HG03139 (cell line): ENCODE data around the gene MZT2B.
A peak's percentile ranks its signal among the peaks of the same experiment; 100 is the strongest.
"Not testable (repeated sequence)": the region's sequence is repeated elsewhere in the genome, so short reads cannot be mapped to it uniquely, and the experiment has no call there.

Experiments used
- ATAC-seq: cut with Tn5 transposase; IDR thresholded peaks from one replicate; pipeline ENCODE4 v1.9.1; 2021; ENCODE audit not compliant: unreplicated experiment

MZT2B gene, protein sequence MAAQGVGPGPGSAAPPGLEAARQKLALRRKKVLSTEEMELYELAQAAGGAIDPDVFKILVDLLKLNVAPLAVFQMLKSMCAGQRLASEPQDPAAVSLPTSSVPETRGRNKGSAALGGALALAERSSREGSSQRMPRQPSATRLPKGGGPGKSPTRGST

DNA sequence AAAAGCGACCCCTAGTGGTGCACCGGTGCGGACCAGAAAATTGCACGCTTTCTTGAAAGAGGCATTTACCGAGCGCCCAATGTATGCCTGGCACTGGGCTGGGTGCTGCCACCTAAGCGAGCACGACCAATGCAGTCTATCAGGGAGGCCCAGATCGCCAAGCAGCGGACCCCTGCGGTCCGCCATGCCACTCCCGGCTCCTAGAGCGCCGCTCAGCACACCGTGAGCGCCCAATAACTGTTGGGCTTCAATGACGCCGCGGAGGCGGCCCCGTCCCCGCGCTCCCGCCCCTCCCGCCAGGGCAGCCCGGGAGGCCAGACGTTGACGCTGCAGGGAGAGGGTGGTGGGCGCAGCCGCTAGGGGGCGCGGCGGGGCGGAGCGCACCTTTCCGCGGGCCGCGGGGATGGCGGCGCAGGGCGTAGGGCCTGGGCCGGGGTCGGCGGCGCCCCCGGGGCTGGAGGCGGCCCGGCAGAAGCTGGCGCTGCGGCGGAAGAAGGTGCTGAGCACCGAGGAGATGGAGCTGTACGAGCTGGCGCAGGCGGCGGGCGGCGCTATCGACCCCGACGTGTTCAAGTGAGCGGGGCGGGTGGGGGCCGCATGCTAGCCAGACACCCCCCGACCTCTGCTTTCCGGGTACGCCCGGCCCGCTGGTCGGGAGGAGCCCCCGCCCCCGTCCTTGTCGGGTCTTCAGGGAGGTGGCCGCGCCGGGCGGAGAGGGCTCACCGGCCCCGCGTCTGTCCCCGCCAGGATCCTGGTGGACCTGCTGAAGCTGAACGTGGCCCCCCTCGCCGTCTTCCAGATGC, at the start of gene MZT2B:
Gene MZT2B (plus strand): TSS at position 383 of the 803 bp plus-strand sequence. CDS start 21 bp downstream, at position 404.
- peak; percentile 75 for ATAC-seq

DNA sequence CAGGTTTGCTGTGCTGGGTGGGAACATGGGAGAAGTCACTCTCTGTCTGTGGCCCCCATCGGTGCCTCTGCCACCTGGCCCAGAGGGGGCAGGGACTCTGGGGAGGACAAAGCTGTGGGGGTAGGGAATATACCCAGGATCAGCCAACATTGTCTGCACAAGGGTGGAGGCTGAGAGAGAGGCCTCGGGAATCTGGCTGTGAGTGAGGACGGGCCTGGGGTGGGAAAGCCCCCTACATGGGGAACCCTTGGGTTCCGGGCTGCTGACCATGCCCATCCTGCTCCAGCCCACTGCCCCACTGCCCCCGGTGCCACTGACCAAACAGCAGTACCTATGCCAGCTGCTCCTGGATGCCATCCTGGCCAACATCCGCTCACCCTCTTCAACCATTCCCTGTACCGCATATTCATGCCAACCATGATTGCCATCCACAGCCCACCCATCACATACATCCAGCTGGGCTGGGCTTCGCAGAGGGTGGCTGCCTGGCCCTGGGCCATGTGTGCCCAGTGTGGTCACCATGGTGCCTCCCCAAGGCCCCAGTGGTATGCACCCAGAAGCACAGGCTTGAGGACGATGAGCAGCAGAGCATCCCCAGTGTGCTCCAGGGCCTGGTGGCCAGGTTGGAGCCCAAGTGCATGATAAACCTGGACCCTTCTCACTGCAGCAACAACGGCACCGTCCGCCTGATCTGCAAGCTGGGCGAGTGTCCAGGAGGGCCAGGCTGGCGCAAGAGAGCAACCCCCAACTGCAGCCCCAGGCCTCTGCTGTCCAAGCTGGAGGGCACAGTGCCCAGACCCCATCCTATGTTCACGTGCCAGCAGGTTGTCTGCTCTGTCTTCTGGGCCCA, 46.1 kb upstream of the MZT2B start:
- no peak for ATAC-seq

DNA sequence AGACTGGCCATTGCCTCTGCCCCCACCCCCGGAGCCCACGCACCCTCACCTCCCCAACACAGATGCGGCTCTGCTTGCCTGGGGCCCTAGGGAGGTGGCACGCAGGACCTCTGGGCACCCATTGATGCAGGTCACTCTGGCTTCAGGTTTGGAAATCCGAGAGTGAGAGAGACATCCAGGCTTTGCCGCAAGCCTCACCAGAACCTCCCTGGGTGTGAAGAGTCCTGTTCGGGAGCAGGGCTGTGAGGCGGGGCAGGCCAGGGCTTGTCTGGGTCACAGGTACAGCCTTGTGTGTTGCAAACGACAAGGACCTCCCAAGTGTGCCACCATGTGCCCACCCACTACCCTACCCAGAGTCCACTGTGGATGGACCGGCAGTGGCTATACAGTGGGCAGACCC, 45.5 kb upstream of the MZT2B start:
- ATAC-seq = not testable (repeated sequence)

DNA sequence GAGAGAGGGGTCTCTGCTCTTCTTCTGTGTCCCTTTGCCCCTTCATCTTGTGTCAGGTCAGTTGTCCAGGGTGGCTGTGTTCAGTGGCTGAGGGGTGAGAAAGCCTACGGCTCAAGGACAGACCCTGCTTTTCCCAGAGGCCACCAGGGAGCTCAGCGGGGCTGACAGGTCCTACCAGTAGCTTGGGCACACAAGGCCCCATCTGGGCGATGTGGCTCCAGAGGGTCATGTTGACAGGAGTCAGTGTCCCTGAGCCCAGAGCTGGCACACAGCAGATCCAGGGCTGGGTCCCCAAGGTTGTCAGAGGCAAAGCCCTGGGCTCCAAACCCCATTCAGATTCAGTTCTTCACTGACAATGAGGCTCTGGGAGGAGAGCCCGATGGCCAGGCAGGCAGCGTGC, 44.9 kb upstream of the MZT2B start:
- not testable (repeated sequence) for ATAC-seq

DNA sequence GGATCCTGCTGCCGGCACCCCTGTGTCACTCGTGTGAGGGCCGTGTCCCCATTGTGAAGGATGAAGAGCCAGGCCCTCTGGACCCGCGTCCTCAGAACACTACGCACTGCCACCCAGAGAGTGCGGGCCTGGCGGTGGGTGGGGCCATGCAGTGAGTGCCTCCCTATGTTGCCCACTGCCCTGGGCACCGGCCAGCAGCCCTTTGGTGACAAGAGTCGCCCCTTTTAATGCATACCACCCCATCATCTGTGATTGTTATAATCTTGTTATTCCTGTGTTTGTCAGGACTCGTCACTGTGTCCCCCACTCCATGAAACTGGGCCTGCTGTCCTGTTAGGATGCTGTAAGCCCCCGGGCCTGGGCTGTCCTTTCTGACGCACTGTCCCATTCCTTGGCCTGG, 43.7 kb upstream of the MZT2B start:
- ATAC-seq = not testable (repeated sequence)

DNA sequence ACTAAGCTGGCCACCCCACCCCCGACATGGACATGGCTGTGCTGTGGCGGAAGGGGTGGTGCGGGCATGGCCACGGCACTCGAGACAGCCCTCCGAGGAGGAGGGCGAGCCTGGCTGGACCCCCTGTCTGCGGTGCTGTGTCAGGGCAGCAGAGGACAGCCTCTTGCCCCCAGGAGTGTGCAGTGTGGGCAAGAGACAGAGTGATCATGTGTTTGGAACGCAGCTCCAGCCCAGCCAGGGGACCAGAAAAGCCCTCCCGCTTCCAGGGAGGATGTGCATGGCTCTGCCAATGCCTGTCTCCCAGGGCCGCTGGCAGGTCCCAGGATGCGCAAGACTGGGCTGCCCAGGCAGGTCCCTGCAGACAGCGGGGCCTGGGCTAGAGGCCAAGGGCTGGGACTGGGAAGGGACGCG, 43.2 kb upstream of the MZT2B start:
- ATAC-seq = not testable (repeated sequence)

DNA sequence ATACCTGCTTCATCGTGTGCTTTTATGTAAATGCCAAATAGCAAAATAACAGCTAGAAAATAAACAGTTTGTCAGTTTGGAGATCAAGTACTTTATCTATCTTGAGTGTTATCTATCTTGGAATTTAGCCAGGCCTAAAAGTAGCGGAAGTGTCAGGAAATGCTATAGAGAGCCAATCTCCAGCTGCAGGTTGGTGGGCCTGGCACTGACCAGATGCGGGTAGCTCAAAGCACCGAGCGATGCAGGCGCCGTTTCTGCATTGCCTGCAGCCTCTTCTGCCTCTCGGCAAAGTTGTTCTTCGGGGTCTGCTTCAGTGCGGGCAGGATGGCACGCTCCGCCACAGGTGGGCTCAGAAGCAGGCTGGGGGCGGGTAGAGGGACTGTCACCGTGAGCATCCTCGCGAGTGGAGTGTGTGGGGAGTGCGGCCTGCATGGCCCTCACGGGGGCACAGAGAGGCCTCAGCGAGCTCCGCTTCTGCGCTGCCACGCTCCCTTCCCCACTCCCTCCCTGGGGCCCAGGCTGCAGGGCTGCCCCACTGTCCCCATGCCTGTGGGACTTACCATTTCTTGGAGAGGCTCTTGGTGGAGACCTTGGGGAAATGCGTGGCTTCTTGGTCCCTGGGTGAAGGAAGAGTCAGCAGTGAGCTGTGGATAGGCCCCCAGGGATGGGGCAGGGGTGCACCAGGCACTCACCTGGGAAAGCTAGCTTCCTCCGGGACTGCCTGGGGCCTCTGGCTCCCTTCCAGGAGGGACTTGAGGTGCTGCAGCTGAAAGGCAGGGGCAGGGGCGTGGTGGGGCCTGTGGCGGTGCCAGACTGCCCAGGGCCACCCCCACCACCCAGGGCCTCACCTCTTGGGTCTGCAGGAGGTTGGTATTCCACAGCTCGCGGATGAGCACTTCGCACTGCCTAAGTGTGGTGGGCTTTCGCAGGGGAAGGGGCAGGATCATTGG, 42.5 kb upstream of the MZT2B start:
- ATAC-seq = not testable (repeated sequence)

DNA sequence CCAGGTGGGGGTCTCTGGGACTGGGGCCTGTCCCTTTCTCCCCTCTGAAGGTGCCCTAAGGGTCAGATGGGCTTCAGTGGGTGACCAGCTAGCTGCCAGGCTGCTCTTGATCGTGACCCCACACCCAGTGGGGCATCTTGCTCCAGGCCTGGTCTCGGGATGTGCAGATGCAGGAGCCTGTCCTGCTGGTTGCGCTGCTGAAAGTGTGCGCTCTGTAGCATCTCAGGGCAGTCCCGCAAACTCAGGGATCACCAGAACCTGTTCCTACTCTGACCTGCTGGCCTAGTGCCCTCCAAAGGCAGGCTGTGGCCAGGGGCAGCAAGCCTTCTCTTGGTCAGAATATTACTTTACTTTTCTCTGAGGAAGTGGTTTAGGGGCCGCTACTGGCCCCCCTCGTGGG, 41.5 kb upstream of the MZT2B start:
- ATAC-seq = not testable (repeated sequence)

DNA sequence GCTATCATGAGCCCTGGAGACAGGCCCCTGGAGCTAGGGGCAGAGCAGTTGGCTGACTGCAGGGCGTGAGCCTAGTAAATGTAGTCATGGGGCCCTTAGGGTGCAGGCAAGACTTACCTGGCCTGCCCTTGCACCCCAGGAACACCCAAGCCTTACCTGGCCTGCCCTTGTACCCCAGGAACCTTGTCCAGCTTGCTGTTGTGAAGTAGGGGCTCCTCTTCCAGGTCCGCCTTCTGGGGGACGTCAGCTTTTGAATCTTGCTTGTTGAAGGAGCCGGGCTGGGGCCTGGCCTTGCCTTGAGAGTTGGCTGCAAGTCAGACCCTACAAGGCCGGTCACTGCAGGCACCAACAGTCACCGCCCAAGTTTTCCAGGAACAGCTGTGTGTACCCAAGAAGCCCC, 41.1 kb upstream of the MZT2B start:
- not testable (repeated sequence) for ATAC-seq

DNA sequence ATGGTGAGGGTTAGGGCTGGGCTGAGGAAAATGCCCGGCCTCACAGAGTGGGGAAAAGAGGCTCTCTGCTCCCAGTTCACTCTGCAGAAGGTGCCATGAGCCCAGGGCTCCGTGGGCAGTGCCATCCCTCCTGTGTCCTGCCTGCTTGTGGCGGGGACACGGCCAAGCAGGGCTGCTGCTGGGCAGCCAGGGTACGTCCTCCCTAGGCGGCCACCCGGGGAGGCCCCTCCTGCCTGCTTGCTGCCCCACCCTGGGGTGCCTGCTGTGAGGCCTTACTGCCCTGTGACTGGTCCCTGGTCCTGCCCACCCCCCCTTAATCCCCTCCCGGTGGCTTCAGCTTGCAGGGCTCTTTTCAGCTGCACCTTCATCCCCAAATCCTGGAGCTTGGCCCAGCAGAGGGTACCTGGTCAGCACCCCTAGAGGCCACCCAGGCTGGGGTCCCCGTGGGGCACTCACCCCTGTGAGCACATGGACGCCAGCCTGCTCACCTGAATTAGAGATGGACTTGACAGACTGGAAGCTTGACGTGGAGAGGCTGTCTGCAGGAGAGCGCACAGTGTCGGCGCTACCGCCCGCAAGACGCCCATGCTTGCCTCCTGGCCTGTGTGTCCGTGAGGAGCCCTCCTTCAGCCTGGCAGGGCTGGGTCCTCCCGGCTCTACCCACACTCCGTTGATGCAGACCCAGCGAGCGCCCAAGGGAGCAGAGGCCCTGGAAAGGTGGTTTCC, 40.3 kb upstream of the MZT2B start:
- ATAC-seq = not testable (repeated sequence)

DNA sequence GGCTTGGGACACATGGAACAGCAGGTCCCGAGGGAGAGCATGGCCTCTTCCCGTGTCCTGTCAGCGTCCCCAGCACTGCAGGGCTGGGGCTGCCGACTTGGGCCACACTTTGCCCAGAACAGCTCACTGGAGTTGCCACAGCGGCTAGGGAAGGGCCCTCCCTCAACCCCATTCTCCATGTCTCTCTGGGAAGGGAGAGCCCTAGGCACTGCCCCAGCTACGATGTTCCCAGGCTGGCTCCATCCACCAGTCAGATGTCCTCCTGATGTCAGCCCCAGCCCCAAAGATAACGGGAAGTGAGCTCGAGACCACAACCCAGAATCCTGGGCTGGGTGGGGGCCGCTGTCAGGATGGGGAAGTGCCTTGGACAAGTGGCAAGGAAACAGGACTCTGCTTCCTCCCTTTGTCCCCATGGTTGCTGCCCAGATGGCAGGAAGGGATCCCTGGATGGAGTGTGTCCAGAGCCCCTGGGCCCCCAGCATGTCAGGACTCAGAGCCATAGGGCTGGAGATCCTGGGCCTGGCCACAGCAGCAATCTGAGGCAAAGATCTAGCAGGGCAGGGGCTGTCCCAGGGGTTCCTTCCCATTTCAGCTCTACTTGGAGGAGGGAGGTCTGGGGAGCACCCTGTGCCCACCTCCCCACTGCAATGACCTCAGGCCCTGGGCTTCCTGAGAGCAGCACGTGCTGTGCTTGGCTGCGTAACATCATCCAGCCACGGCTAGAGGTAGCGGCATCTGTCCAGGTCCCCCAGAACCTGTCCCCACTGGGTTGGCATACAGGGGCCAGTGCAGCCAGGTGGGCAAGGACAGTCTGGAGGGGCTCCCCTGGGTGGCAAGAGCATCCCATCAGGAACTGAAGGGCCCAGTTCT, 39.4 kb upstream of the MZT2B start:
- ATAC-seq = not testable (repeated sequence)

DNA sequence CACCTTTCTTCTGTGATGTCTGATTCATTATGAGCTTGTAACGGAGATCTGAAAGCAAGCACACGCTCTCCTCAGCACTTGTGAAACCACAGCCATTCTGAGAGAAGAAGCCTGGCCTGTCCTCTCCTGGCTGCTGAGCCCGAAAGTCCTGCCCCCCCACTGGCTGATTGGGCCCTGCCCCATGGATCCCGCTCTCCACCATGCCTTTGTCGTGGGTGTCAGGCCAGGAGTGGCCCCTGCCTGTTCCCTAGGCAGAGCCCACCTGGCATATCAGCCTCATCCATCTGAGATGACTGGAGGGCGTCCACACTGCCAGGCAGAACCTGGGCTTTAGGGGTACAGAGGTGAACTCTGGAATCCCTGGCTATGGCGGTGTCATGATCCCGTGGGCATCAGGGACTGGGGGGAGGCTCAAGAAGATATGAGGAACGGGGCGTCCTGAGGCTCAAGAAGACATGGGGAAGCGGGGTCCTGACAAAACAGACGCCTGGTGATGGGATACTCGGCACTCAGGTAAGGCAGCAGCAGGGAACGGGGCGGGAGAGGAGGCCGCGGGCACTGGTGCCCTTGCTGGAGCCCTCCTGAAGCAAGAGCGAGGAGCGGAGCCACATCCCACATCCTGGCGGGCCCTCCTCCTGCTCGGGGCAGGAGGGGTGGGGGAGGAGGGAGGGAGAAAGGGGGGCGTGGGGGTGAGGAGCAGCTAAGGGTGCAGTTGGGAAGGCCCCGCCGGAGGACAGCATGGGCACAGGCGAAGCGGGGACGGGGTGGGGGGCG, 38.6 kb upstream of the MZT2B start:
- not testable (repeated sequence) for ATAC-seq

DNA sequence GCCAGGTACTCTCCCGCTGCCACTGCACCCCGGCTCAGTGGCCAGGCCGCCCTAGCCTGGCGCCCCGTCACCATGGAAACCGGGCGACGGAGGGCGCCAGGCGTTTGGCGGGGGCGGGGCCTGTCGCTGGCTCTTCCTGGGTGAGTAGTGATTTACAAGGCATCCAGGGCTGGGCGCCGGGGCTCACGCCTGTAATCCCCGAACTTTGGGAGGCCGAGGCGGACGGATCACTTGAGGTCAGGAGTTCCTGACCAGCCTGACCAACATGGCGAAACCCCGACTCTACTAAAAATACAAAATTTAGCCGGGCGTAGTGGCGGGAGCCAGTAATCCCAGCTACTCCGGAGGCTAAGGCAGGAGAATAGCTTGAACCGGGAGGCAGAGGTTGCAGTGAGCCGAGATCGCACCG, 37.1 kb upstream of the MZT2B start, which contains the start of gene CCDC74B:
Gene CCDC74B (minus strand): TSS at position 107 of the 409 bp plus-strand sequence. CDS start 116 bp downstream, outside the sequence.
- ATAC-seq = peak; percentile 91

DNA sequence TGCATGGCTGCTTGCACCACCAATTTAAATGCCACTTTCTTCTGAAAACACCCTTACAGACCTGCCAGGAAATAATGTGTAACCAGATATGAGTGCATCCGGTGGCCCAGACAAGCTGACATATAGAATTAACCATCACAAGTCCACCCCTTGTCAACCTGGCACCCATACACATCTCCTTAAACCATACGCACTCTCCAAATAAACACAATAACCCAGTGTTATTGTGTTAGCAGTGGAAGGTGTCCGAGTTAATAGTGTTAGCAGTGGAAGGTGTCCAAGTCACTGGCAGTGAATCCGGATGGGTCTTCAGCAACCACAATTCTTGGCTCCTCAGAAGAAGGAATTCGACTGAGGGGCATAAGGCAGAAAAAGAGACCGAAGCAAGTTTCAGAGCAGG, 33.5 kb upstream of the MZT2B start:
- not testable (repeated sequence) for ATAC-seq

DNA sequence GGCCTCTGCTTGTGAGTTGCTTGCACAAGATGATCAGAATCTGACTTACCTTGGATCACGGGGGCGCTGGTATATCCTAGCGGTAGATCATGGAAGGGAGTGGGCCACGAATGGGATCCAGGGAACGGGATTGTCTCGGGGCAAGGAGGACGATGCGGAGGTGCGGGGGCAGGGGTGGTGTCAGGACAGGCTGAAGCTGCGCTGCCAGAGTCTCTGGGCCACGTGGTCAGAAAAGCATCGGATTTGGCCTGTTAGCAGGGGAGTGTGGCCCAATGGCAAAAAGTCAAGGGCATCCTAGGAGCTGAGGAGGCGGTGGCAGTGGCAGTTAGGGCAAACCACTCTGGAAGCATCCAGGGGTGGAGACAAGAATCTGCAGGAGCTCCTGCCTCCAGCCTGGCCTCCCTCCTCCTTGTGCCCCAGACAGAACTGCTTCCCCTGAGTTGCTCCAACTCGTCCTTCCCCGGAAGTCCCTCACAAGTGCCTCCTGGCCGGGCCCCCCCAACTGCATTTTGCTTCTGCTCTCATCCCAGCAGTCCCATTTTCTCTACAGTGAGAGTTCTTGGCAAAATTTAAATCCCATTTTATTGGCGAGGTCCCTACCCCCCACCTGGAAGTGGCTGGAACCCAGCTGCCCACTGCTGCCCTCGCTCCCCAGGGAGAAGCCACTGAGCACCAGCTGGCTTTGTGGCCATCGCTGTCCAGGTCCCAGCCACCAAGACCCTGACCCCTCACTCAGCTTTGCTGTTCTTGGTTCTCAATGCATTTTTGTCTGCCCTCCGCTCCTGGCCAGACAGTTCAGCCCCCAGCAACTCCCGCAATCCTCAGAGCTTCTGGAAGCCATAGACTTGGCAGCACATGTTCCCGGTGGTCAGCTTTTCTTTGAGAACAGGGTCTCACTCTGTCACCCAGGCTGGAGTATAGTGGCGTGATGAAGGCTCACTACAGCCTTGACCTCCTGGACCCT, 31.6 kb upstream of the MZT2B start:
- no peak for ATAC-seq

DNA sequence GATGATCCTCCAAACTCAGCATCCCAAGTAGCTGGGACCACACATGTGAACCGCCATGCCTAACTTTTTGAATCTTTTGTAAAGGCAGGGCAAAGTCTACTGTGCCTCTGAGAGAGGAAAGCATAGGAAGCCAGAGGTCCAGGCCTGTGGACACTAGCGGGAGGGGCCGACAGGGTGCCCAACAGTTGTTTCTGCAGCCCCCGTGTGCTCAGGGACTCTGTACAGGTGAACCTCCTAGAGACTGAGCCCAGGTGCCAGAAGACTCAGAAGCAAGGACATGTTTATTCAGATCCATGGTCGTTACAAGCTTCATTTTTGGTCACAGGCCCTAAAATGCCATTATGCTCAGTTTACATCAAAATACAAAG, 30.9 kb upstream of the MZT2B start:
- ATAC-seq = not testable (repeated sequence)
